A549 (cell line): Measurements from ENCODE around the gene MOGAT3.

Experiments used
- CEBPB ChIP-seq, 2 experiments: fragments of >200 bp in 1 of 2; sonication (Bioruptor Twin) in 1 of 2; formaldehyde crosslinking in 1 of 2; IDR thresholded peaks; 2 replicates each; pipeline ENCODE4 v1.6.1; 2012 to 2016
- CTCF ChIP-seq: fragments of >200 bp; sonication (Bioruptor Twin); formaldehyde crosslinking; IDR thresholded peaks from 3 replicates; pipeline ENCODE4 v1.5.1; 2016
- RAD21 ChIP-seq, 2 experiments: fragments of >200 bp in 1 of 2; sonication (Bioruptor Twin) in 1 of 2; formaldehyde crosslinking in 1 of 2; IDR thresholded peaks in 1 of 2; conservative IDR thresholded peaks in 1 of 2; 2 replicates in 1 of 2; 3 replicates in 1 of 2; pipeline ENCODE4 v1.6.1; 2012 to 2018; ENCODE audit warnings: inconsistent platforms in 1 of 2
- TP53 ChIP-seq: fragments of 250-450 bp; sonication (Bioruptor Pico); IDR thresholded peaks from 2 replicates; pipeline ENCODE4 v1.5.0; 2021; ENCODE audit warnings: mild to moderate bottlenecking, moderate library complexity

GRCh38 chr7:101207459-101207858 lies 6.6 kb upstream of the MOGAT3 start:
- TF ChIP-seq CTCF = no peak
- no peak for TF ChIP-seq CEBPB (IDR thresholded peaks at IDR 0.05)
- no peak for TF ChIP-seq RAD21 (conservative IDR thresholded peaks at IDR 0.05 in 1 of 2, IDR thresholded peaks at IDR 0.05 in 1 of 2)
- TF ChIP-seq TP53 = no peak
